ENCODE results near the gene RBP5. TPM values are rescaled to one million over a fixed set of nuclear protein-coding genes. Genes with fewer than 3 reads are reported as not detected.

Gene RBP5
- total and polyA plus RNA-seq, 10 of the 15 experiments (the other 5 are each of a cell fraction or from before 2014, with no cell fraction given): 0.11 to 1.1 (median 0.31) TPM; not detected in 4

DNA sequence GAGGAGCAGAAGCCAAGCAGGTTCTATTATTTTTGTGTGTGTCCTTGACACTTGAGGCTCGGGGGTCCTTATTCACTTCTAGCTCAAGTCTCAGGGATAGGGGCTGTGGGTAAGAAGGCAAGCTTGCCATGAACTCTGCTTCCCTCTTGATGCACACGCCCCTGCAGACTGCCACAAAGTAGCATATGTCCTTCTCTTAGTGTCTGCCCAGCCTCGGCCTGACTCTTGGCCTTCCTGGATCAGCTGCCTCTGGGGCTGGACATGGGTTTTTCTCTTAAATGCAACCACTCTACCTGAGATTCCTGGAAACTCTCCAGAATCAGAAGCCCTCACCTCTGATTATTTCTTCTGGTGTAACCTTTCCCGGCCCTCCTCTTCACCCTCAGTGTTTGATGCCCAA lies 32.6 kb upstream of the RBP5 start:
- DNase-seq (ENCODE audit: low read depth, low spot score): no peak
- ChIA-PET RAD21 (ENCODE audit: unreplicated experiment) (interaction anchor here (0.6 kb wide), 1 partner anchor 883 kb away, joined by 4 read pairs; no protein-coding TSS in a partner anchor), POLR2A (no interaction called here), SMC1A (ENCODE audit: uncharacterized antibody, unreplicated experiment) (no interaction called here), CTCF (interaction anchor here (1.3 kb wide), 1 partner anchor 9 kb away, joined by 5 read pairs; no protein-coding TSS in a partner anchor)
- Histone ChIP-seq H2AFZ (ENCODE audit: control insufficient read depth, low read depth, low read length) (no peak overlapping the region), H3K4me1 (ENCODE audit: control insufficient read depth, insufficient read depth, low read length) (no peaks in the 10 kb centered on the region), H3K9me3 (replicated peaks; ENCODE audit: control insufficient read depth, insufficient read depth, low read length) (no peaks in the 10 kb centered on the region; the same call in 2 of the 3 replicates), H3K27me3 (replicated peaks in 1 of 2; ENCODE audit: control insufficient read depth in 2 of 2, insufficient read depth in 2 of 2, low read length in 1 of 2) (peaks cover 0 to 4% of the 10 kb centered on the region in 2 experiments; a peak in 1 of 4 replicates), H3K9ac (ENCODE audit: control insufficient read depth, insufficient read depth, low read length) (no peak overlapping the region), H3K36me3 (ENCODE audit: control insufficient read depth in 2 of 2, insufficient read depth in 2 of 2, low read length in 1 of 2) (no peaks in the 10 kb centered on the region; a peak in 1 of 4 replicates), H3K79me2 (ENCODE audit: control insufficient read depth, insufficient read depth, low read length) (no peaks in the 10 kb centered on the region), H3K4me2 (ENCODE audit: control insufficient read depth, insufficient read depth) (no peak overlapping the region), H3K27ac (ENCODE audit: control insufficient read depth, insufficient read depth) (no peak overlapping the region), H4K20me1 (ENCODE audit: control insufficient read depth, insufficient read depth) (no peaks in the 10 kb centered on the region), H3K4me3 (no peak overlapping the region)
- BruUV-seq (replicated peaks): no TSS peak
- 59% methylated on average over 4 of the region's 4 CpGs for WGBS (ENCODE audit: insufficient coverage, insufficient replicate concordance, low lambda C conversion rate, missing lambda C conversion rate)
- TF ChIP-seq MXI1 (IDR thresholded peaks at IDR 0.05; ENCODE audit: low read depth, low read length) (no peak), CREB1 (IDR thresholded peaks at IDR 0.05; ENCODE audit: low read depth) (no peak), IKZF2 (IDR thresholded peaks at IDR 0.05) (no peak), JUNB (IDR thresholded peaks at IDR 0.05) (no peak), RELA (IDR thresholded peaks at IDR 0.05; ENCODE audit: borderline replicate concordance, partially characterized antibody) (no peak), CHD2 (IDR thresholded peaks at IDR 0.05; ENCODE audit: borderline replicate concordance, low read depth, low read length) (no peak), RBBP5 (conservative IDR thresholded peaks at IDR 0.05) (no peak), CBX3 (IDR thresholded peaks at IDR 0.05; ENCODE audit: borderline replicate concordance, low read depth) (no peak), DPF2 (IDR thresholded peaks at IDR 0.05) (no peak), MYB (IDR thresholded peaks at IDR 0.05; ENCODE audit: borderline replicate concordance, low read depth, low read length) (no peak), STAT1 (conservative IDR thresholded peaks at IDR 0.05) (no peak), SREBF2 (IDR thresholded peaks at IDR 0.05; ENCODE audit: low read length) (no peak), POU2F2 (IDR thresholded peaks at IDR 0.05; ENCODE audit: borderline replicate concordance, low read depth, low read length) (no peak)
- TF ChIP-seq, protein P1, sequence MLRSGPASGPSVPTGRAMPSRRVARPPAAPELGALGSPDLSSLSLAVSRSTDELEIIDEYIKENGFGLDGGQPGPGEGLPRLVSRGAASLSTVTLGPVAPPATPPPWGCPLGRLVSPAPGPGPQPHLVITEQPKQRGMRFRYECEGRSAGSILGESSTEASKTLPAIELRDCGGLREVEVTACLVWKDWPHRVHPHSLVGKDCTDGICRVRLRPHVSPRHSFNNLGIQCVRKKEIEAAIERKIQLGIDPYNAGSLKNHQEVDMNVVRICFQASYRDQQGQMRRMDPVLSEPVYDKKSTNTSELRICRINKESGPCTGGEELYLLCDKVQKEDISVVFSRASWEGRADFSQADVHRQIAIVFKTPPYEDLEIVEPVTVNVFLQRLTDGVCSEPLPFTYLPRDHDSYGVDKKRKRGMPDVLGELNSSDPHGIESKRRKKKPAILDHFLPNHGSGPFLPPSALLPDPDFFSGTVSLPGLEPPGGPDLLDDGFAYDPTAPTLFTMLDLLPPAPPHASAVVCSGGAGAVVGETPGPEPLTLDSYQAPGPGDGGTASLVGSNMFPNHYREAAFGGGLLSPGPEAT (IDR thresholded peaks at IDR 0.05; ENCODE audit: low read depth): no peak
- TF ChIP-seq, protein P2, sequence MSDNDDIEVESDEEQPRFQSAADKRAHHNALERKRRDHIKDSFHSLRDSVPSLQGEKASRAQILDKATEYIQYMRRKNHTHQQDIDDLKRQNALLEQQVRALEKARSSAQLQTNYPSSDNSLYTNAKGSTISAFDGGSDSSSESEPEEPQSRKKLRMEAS (IDR thresholded peaks at IDR 0.05; ENCODE audit: low read depth, low read length): no peak
- TF ChIP-seq, protein P3, sequence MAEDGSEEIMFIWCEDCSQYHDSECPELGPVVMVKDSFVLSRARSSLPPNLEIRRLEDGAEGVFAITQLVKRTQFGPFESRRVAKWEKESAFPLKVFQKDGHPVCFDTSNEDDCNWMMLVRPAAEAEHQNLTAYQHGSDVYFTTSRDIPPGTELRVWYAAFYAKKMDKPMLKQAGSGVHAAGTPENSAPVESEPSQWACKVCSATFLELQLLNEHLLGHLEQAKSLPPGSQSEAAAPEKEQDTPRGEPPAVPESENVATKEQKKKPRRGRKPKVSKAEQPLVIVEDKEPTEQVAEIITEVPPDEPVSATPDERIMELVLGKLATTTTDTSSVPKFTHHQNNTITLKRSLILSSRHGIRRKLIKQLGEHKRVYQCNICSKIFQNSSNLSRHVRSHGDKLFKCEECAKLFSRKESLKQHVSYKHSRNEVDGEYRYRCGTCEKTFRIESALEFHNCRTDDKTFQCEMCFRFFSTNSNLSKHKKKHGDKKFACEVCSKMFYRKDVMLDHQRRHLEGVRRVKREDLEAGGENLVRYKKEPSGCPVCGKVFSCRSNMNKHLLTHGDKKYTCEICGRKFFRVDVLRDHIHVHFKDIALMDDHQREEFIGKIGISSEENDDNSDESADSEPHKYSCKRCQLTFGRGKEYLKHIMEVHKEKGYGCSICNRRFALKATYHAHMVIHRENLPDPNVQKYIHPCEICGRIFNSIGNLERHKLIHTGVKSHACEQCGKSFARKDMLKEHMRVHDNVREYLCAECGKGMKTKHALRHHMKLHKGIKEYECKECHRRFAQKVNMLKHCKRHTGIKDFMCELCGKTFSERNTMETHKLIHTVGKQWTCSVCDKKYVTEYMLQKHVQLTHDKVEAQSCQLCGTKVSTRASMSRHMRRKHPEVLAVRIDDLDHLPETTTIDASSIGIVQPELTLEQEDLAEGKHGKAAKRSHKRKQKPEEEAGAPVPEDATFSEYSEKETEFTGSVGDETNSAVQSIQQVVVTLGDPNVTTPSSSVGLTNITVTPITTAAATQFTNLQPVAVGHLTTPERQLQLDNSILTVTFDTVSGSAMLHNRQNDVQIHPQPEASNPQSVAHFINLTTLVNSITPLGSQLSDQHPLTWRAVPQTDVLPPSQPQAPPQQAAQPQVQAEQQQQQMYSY (CRISPR knock-in tag; IDR thresholded peaks at IDR 0.05): no peak
- no peak for FAIRE-seq
- intact Hi-C loops (cut with micrococcal nuclease; ENCODE audit: unreplicated experiment): no loop called here
- ATAC-seq: no peak
- in situ Hi-C loops (cut with MboI): no loop called here
